ENCODE data around the gene SPCS2. TPM values are rescaled to one million over a fixed set of nuclear protein-coding genes. Genes with fewer than 3 reads are reported as not detected.

The SPCS2 gene
- total and polyA plus RNA-seq, 2 of the 8 experiments (the other 6 are each of a cell fraction or from before 2014, with no cell fraction given) = 92.7 to 161 TPM

DNA sequence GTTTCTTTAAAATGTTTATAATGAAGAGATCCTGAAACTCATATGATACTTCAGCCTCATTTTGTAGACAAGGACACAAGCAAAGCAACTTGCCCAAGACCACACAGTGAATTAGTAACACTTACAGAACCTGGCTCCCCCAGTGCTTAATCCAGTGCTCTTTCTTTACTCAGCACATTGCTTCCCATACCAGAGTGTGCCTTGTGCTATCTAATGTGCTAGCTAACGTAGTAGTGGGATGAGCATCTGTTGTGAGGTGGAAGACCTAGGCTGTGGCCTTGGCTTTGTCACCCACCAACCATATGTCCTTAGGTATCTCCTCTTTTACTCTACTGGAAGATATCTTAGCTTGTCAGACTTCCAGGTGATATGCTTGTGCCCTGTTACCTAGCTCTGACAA lies 5.1 kb downstream of the SPCS2 start:
- Histone ChIP-seq H3K23me2 (ENCODE audit: low read depth, low read length) (no peaks in the 10 kb centered on the region), H4K20me1 (replicated peaks in 1 of 2; ENCODE audit: control insufficient read depth in 1 of 2, insufficient read depth in 2 of 2, low read length in 2 of 2) (peaks cover 6 to 9% of the 10 kb centered on the region in 2 experiments), H3K27me3 (replicated peaks in 1 of 4; ENCODE audit: control insufficient read depth in 3 of 4, extremely low read depth in 1 of 4, insufficient read depth in 3 of 4, low read length in 3 of 4) (no peaks in the 10 kb centered on the region), H3K9ac (replicated peaks in 1 of 4; ENCODE audit: extremely low read depth in 1 of 4, low read depth in 3 of 4, low read length in 3 of 4) (no peak overlapping the region; a peak in 1 of 7 replicates), H3K79me1 (ENCODE audit: low read depth, low read length) (peaks cover 5% of the 10 kb centered on the region), H2BK5ac (ENCODE audit: low read depth, low read length) (no peak overlapping the region), H3K4me2 (ENCODE audit: insufficient read depth in 1 of 2, low read depth in 2 of 2, low read length in 2 of 2) (no peak overlapping the region), H3K23ac (ENCODE audit: insufficient read length) (no peak overlapping the region), H2BK12ac (ENCODE audit: low read depth, low read length) (no peak overlapping the region), H2BK120ac (replicated peaks; ENCODE audit: low read depth, low read length) (no peak overlapping the region), H3K14ac (ENCODE audit: insufficient read length) (no peak overlapping the region), H3K79me2 (ENCODE audit: control insufficient read depth in 1 of 2, insufficient read depth in 2 of 2, low read length in 2 of 2) (peaks cover 6 to 97% of the 10 kb centered on the region in 2 experiments), H3K4me3 (ENCODE audit: extremely low read depth in 1 of 4, insufficient read depth in 2 of 4, low read depth in 3 of 4, low read length in 4 of 4) (no peak overlapping the region), H4K91ac (replicated peaks; ENCODE audit: insufficient read length, low read length) (no peak overlapping the region), H3K56ac (replicated peaks; ENCODE audit: insufficient read length, low read depth, low read length) (no peak overlapping the region), H3K36me3 (ENCODE audit: control insufficient read depth in 2 of 4, insufficient read depth in 4 of 4, low read length in 3 of 4) (peaks cover 0 to 9% (median 0%) of the 10 kb centered on the region in 4 experiments; a peak in 2 of 8 replicates), H4K8ac (ENCODE audit: extremely low read depth, insufficient read depth, low read length) (no peak overlapping the region), H3K4me1 (replicated peaks in 1 of 4; ENCODE audit: control insufficient read depth in 3 of 4, insufficient read depth in 4 of 4, low read length in 3 of 4) (no peaks in the 10 kb centered on the region; a peak in 1 of 7 replicates), H4K5ac (ENCODE audit: insufficient read length, low read depth, low read length) (no peak overlapping the region), H3K27ac (ENCODE audit: low read depth, low read length) (no peak overlapping the region), H2BK20ac (ENCODE audit: low read length) (no peak overlapping the region), H3K18ac (ENCODE audit: extremely low read depth, low read length) (no peak overlapping the region), H2BK15ac (ENCODE audit: low read length) (no peak overlapping the region), H2AFZ (ENCODE audit: low read length) (no peak overlapping the region), H3K4ac (replicated peaks; ENCODE audit: insufficient read length, low read depth, low read length) (no peak overlapping the region), H3K9me3 (ENCODE audit: insufficient read depth in 2 of 2, low read depth in 1 of 2, low read length in 1 of 2) (no peaks in the 10 kb centered on the region), H2AK5ac (ENCODE audit: low read depth, low read length) (no peak overlapping the region)
- CTCF ChIA-PET (ENCODE audit: partially characterized antibody) = interaction anchor here (1.7 kb wide), 1 partner anchor 12 kb away, joined by 6 read pairs; no protein-coding TSS in a partner anchor
- WGBS, 2 experiments (ENCODE audit: extremely low coverage in 1 of 2, insufficient coverage in 1 of 2, insufficient read length in 1 of 2, insufficient replicate concordance in 2 of 2, low coverage in 1 of 2, low lambda C conversion rate in 2 of 2, missing lambda C conversion rate in 1 of 2) = 95% methylated on average over 1 of the region's 1 CpG; no CpG with 5 or more reads in 1 of the 2 experiments
- no peak for TF ChIP-seq KDM5A (IDR thresholded peaks at IDR 0.05; ENCODE audit: low read length)
- DNase-seq (ENCODE audit: low read depth in 1 of 2, low spot score in 2 of 2) = no peak
- POLR2A ChIA-PET (ENCODE audit: partially characterized antibody) = interaction anchor here (1.8 kb wide), 1 partner anchor 11 kb away, joined by 5 read pairs; no protein-coding TSS in a partner anchor
- FAIRE-seq = no peak

All from H1 (cell line).